Esophagus muscularis mucosa (tissue), 3 donors: ENCODE data around the gene LCA5L.

Experiments used
- CTCF ChIP-seq, 3 experiments: fragments of 200-600 bp in 2 of 3; fragments of 450-650 bp in 1 of 3; sonication (generic) in 2 of 3; IDR thresholded peaks; one replicate each; pipeline ENCODE4 v1.5.1; 2017 to 2019; ENCODE audit warnings: antibody characterized with exemption in 3 of 3, mild to moderate bottlenecking in 2 of 3, moderate library complexity in 1 of 3
- POLR2A ChIP-seq: fragments of 450-650 bp; IDR thresholded peaks from one replicate; pipeline ENCODE4 v1.6.1; 2017; ENCODE audit warnings: antibody characterized with exemption, moderate library complexity, mild to moderate bottlenecking, low read depth

DNA sequence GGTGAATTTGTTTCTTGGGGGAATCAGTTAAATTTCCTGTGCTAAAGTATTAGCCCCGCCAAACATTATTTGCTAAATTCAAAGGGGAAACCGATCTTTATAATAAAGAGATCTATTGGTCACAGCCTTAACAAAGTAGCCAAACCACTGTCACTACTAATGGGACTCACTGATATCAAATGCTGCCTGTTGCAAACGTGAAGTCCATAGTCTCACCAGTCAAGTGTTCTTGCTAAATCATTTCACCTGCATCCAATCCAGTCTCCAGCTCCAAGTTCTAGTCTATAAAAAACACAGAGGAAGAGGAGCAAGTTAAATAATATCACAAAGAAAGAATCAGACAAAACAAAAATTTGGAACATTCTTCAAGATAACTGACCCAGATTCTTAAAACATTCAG, 36.3 kb upstream of the LCA5L start:
- TF ChIP-seq CTCF (IDR thresholded peaks at IDR 0.05) (no peak), POLR2A (no peak)
